ENCODE results near the gene HVCN1. TPM values are rescaled to one million over a fixed set of nuclear protein-coding genes. Genes with fewer than 3 reads are reported as not detected.

Gene HVCN1
- total and polyA plus RNA-seq, 10 donors: 46.9 to 114 (median 69.0) TPM

- WGBS, 5 donors: 57 to 73% (median 61%) methylated on average over 4 of the region's 4 CpGs
- peak overlapping the region in 6 of 8 donors; percentile 17 to 73 (median 60) for H3K27ac ChIP-seq
- no peaks in the 10 kb centered on the region for H3K9me3 ChIP-seq
- H3K36me3 ChIP-seq: peaks cover 0 to 4% (median 0%) of the 10 kb centered on the region in 6 donors
- intact Hi-C loops (cut with DNase I; ENCODE audit: low total_unique reads): loop anchor here (10.0 kb wide), 1 partner anchor 75 kb away; no protein-coding TSS in a partner anchor
- DNase-seq: no peak
- H3K4me1 ChIP-seq: peaks cover 4 to 56% (median 22%) of the 10 kb centered on the region in 6 donors
- H3K4me3 ChIP-seq: peak overlapping the region in 3 of 8 donors; percentile 11 to 52 (median 12)
- H3K27me3 ChIP-seq (replicated peaks in 1 of 7): no peaks in the 10 kb centered on the region
- TF ChIP-seq CTCF (IDR thresholded peaks at IDR 0.05 in 8 of 11, conservative IDR thresholded peaks at IDR 0.05 in 3 of 11) (peak in 6 of 11 experiments; percentile 16 to 35 (median 22)), POLR2A (IDR thresholded peaks at IDR 0.05) (no peak)
Measured at GRCh38 chr12:110619534-110619953, 69.4 kb downstream of the HVCN1 start.

GRCh38 chr12:110616471-110617115 lies 72.3 kb downstream of the HVCN1 start:
- Histone ChIP-seq H3K27ac (no peak overlapping the region), H3K36me3 (peaks cover 0 to 4% (median 0%) of the 10 kb centered on the region in 6 donors), H3K4me1 (peaks cover 10 to 78% (median 32%) of the 10 kb centered on the region in 6 donors), H3K9me3 (no peaks in the 10 kb centered on the region), H3K4me3 (no peak overlapping the region), H3K27me3 (replicated peaks in 1 of 7) (no peaks in the 10 kb centered on the region)
- WGBS, 5 donors: 91 to 97% (median 96%) methylated on average over 5 of the region's 5 CpGs
- TF ChIP-seq CTCF (IDR thresholded peaks at IDR 0.05 in 8 of 11, conservative IDR thresholded peaks at IDR 0.05 in 3 of 11): no peak
- intact Hi-C loops (cut with DNase I; ENCODE audit: low total_unique reads): loop anchor here (10.0 kb wide), 1 partner anchor 78 kb away; no protein-coding TSS in a partner anchor
- DNase-seq: no peak

- peak overlapping the region in 1 of 8 donors; percentile 12 for H3K27ac ChIP-seq
- no peak for DNase-seq
- WGBS, 5 donors: 70 to 82% (median 76%) methylated on average over 8 of the region's 8 CpGs
- intact Hi-C loops (cut with DNase I; ENCODE audit: low total_unique reads): loop anchor here (10.0 kb wide), 1 partner anchor 80 kb away; no protein-coding TSS in a partner anchor
- no peaks in the 10 kb centered on the region for H3K27me3 ChIP-seq (replicated peaks in 1 of 7)
- peaks cover 0 to 4% (median 0%) of the 10 kb centered on the region in 6 donors for H3K36me3 ChIP-seq
- H3K4me3 ChIP-seq: no peak overlapping the region
- peaks cover 10 to 64% (median 28%) of the 10 kb centered on the region in 6 donors for H3K4me1 ChIP-seq
- no peaks in the 10 kb centered on the region for H3K9me3 ChIP-seq
- TF ChIP-seq POLR2AphosphoS5 (IDR thresholded peaks at IDR 0.05): no peak
- TF ChIP-seq CTCF (IDR thresholded peaks at IDR 0.05 in 8 of 11, conservative IDR thresholded peaks at IDR 0.05 in 3 of 11): no peak
- no peak for TF ChIP-seq POLR2A (IDR thresholded peaks at IDR 0.05)
Measured at GRCh38 chr12:110615171-110615570, 73.7 kb downstream of the HVCN1 start.
